Measurements from ENCODE around the gene SLC37A3.

GRCh38 chr7:140360697-140361229, 37.6 kb downstream of the SLC37A3 start:
- TF ChIP-seq JUND (IDR thresholded peaks at IDR 0.05) (no peak), CTCF (IDR thresholded peaks at IDR 0.05; ENCODE audit: low read depth, low read length, missing input control) (no peak), EGR1 (IDR thresholded peaks at IDR 0.05; ENCODE audit: low read depth in 2 of 2) (no peak), HNF4A (conservative IDR thresholded peaks at IDR 0.05) (no peak), RAD21 (IDR thresholded peaks at IDR 0.05) (no peak), YY1 (IDR thresholded peaks at IDR 0.05) (no peak), MAX (IDR thresholded peaks at IDR 0.05) (no peak), REST (IDR thresholded peaks at IDR 0.05) (no peak), ATF3 (IDR thresholded peaks at IDR 0.05) (no peak), RXRA (IDR thresholded peaks at IDR 0.05) (no peak)
